ENCODE measurements around the gene NRG3. TPM values are rescaled to one million over a fixed set of nuclear protein-coding genes. Genes with fewer than 3 reads are reported as not detected.

Gene NRG3
- total RNA-seq, 1 experiment from 2014 or later, result 0.08 TPM

GRCh38 chr10:82551506-82551905 lies 676.5 kb downstream of the NRG3 start:
- ATAC-seq, result no peak
- H3K4me3 ChIP-seq (ENCODE audit: low read depth in 2 of 2, low read length in 2 of 2), result no peak overlapping the region
- TF ChIP-seq SIN3A (IDR thresholded peaks at IDR 0.05; ENCODE audit: borderline replicate concordance, insufficient read depth, low read depth, low read length) (no peak), CTCF (IDR thresholded peaks at IDR 0.05) (no peak), POLR2AphosphoS5 (IDR thresholded peaks at IDR 0.05; ENCODE audit: low read depth, low read length) (no peak), TCF7L2 (IDR thresholded peaks at IDR 0.05; ENCODE audit: low read depth, low read length) (no peak)
- TF ChIP-seq, protein P1, sequence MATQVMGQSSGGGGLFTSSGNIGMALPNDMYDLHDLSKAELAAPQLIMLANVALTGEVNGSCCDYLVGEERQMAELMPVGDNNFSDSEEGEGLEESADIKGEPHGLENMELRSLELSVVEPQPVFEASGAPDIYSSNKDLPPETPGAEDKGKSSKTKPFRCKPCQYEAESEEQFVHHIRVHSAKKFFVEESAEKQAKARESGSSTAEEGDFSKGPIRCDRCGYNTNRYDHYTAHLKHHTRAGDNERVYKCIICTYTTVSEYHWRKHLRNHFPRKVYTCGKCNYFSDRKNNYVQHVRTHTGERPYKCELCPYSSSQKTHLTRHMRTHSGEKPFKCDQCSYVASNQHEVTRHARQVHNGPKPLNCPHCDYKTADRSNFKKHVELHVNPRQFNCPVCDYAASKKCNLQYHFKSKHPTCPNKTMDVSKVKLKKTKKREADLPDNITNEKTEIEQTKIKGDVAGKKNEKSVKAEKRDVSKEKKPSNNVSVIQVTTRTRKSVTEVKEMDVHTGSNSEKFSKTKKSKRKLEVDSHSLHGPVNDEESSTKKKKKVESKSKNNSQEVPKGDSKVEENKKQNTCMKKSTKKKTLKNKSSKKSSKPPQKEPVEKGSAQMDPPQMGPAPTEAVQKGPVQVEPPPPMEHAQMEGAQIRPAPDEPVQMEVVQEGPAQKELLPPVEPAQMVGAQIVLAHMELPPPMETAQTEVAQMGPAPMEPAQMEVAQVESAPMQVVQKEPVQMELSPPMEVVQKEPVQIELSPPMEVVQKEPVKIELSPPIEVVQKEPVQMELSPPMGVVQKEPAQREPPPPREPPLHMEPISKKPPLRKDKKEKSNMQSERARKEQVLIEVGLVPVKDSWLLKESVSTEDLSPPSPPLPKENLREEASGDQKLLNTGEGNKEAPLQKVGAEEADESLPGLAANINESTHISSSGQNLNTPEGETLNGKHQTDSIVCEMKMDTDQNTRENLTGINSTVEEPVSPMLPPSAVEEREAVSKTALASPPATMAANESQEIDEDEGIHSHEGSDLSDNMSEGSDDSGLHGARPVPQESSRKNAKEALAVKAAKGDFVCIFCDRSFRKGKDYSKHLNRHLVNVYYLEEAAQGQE (IDR thresholded peaks at IDR 0.05; ENCODE audit: insufficient read depth in 1 of 2, low read depth in 2 of 2, low read length in 1 of 2), result no peak
- intact Hi-C loops (cut with micrococcal nuclease; ENCODE audit: unreplicated experiment), result no loop called here
- H3K27ac ChIP-seq (ENCODE audit: low read length), result no peak overlapping the region
- in situ Hi-C loops (cut with HindIII; ENCODE audit: low pct_unique_long_range_greater_than_20kb, low sequenced_read_pairs), result no loop called here
- POLR2A ChIA-PET, result no interaction called here
- H3K9me3 ChIP-seq (ENCODE audit: control insufficient read depth, insufficient read depth, low read depth, low read length), result no peaks in the 10 kb centered on the region
- BruUV-seq (replicated peaks), result no TSS peak
- CTCF ChIA-PET, result interaction anchor here (0.6 kb wide), 1 partner anchor 198 kb away, joined by 3 read pairs; no protein-coding TSS in a partner anchor
- no peaks in the 10 kb centered on the region for H3K4me1 ChIP-seq (ENCODE audit: control insufficient read depth, insufficient read depth, low read length)
- no peaks in the 10 kb centered on the region for H3K36me3 ChIP-seq (ENCODE audit: control insufficient read depth, insufficient read depth, low read length)
- no peak for DNase-seq (ENCODE audit: low read depth, low spot score)
- H3K27me3 ChIP-seq (ENCODE audit: control insufficient read depth, insufficient read depth, low read length), result no peaks in the 10 kb centered on the region

DNA sequence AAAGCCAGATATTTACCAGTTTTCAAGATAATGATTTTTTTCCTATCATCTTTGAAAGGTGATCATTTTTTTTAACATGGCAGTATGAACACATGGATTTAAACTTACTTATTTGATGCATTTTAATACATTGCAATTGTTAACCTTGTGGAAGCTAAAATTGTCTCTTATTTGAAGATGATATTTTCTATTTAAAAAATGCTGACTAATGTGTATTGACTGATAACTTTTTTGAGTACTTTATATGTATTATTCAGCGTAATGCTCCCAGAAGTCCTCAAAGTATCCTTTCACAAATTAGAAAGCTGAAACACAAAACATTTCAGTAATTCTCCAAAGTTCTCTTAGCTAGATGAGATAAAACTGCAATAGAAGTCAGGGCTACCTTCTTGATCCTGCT lies 677.3 kb downstream of the NRG3 start:
- no TSS peak for BruUV-seq (replicated peaks)
- no peak for ATAC-seq
- Histone ChIP-seq H3K36me3 (ENCODE audit: control insufficient read depth, insufficient read depth, low read length) (no peaks in the 10 kb centered on the region), H3K9me3 (ENCODE audit: control insufficient read depth, insufficient read depth, low read depth, low read length) (no peaks in the 10 kb centered on the region), H3K27me3 (ENCODE audit: control insufficient read depth, insufficient read depth, low read length) (no peaks in the 10 kb centered on the region), H3K4me1 (ENCODE audit: control insufficient read depth, insufficient read depth, low read length) (no peaks in the 10 kb centered on the region), H3K4me3 (ENCODE audit: low read depth in 2 of 2, low read length in 2 of 2) (no peak overlapping the region), H3K27ac (ENCODE audit: low read length) (no peak overlapping the region)
- CTCF ChIA-PET, result no interaction called here
- DNase-seq (ENCODE audit: low read depth, low spot score), result no peak
- TF ChIP-seq, protein P1 (IDR thresholded peaks at IDR 0.05; ENCODE audit: insufficient read depth in 1 of 2, low read depth in 2 of 2, low read length in 1 of 2), result no peak
- no peak for TF ChIP-seq SIN3A (IDR thresholded peaks at IDR 0.05; ENCODE audit: borderline replicate concordance, insufficient read depth, low read depth, low read length)
- TF ChIP-seq CTCF (IDR thresholded peaks at IDR 0.05), result no peak
- TF ChIP-seq POLR2AphosphoS5 (IDR thresholded peaks at IDR 0.05; ENCODE audit: low read depth, low read length), result no peak
- no peak for TF ChIP-seq TCF7L2 (IDR thresholded peaks at IDR 0.05; ENCODE audit: low read depth, low read length)
- intact Hi-C loops (cut with micrococcal nuclease; ENCODE audit: unreplicated experiment), result no loop called here
- POLR2A ChIA-PET, result no interaction called here
- in situ Hi-C loops (cut with HindIII; ENCODE audit: low pct_unique_long_range_greater_than_20kb, low sequenced_read_pairs), result no loop called here

Data from Panc1 (cell line).